Neural cell (in vitro differentiated cells): Measurements from ENCODE around the gene ABRACL. TPM values are rescaled to one million over a fixed set of nuclear protein-coding genes. Genes with fewer than 3 reads are reported as not detected.

ENCODE experiments used
- H2AFZ ChIP-seq: fragments of 200-600, 300-800 bp; sonication (generic), shearing (Covaris generic); 2 replicates; pipeline ENCODE4 v1.6.0; 2014; ENCODE audit warnings: low read depth, mild to moderate bottlenecking, antibody characterized with exemption, low read length, moderate library complexity
- H3F3A ChIP-seq: fragments of 200-600 bp; shearing (Covaris generic); 2 replicates; pipeline ENCODE4 v1.6.1; 2016; ENCODE audit warnings: mild to moderate bottlenecking, moderate library complexity, mixed read lengths, antibody characterized with exemption, low read length; ENCODE audit not compliant: insufficient read depth, poor library complexity, severe bottlenecking
- H3K27ac ChIP-seq: fragments of 200-600, 300-800 bp; sonication (generic), shearing (Covaris generic); 2 replicates; pipeline ENCODE4 v1.5.1; 2014; ENCODE audit warnings: mild to moderate bottlenecking, low read length, moderate library complexity
- H3K27me3 ChIP-seq: fragments of 300-800, 200-600 bp; sonication (generic), shearing (Covaris generic); 2 replicates; pipeline ENCODE4 v1.6.0; 2014; ENCODE audit warnings: mild to moderate bottlenecking, low read depth, low read length, moderate library complexity; ENCODE audit not compliant: insufficient read depth
- H3K36me3 ChIP-seq: fragments of 300-800, 200-600 bp; sonication (generic), shearing (Covaris generic); 2 replicates; pipeline ENCODE4 v1.5.1; 2014; ENCODE audit warnings: mild to moderate bottlenecking, antibody characterized with exemption, low read length, moderate library complexity; ENCODE audit not compliant: insufficient read depth
- H3K4me2 ChIP-seq: fragments of 300-800, 200-600 bp; sonication (generic), shearing (Covaris generic); 2 replicates; pipeline ENCODE4 v1.6.0; 2014; ENCODE audit warnings: mild to moderate bottlenecking, low read length
- H3K4me3 ChIP-seq: fragments of 300-800, 200-600 bp; sonication (generic), shearing (Covaris generic); 2 replicates; pipeline ENCODE4 v1.5.1; 2014; ENCODE audit warnings: mild to moderate bottlenecking, low read length, moderate library complexity
- H3K79me2 ChIP-seq: fragments of 200-600 bp; shearing (Covaris generic); replicated peaks from 2 replicates; pipeline ENCODE4 v1.6.0; 2014; ENCODE audit warnings: mild to moderate bottlenecking, low read length, moderate library complexity; ENCODE audit not compliant: insufficient read depth
- H3K9ac ChIP-seq: fragments of 300-800, 200-600 bp; sonication (generic), shearing (Covaris generic); 2 replicates; pipeline ENCODE4 v1.6.1; 2016; ENCODE audit warnings: mild to moderate bottlenecking, low read length, mixed read lengths
- H3K9me2 ChIP-seq: fragments of 200-600 bp; shearing (Covaris generic); 2 replicates; pipeline ENCODE4 v1.6.1; 2016; ENCODE audit warnings: mild to moderate bottlenecking, low read length, mixed read lengths; ENCODE audit not compliant: insufficient read depth
- H3K9me3 ChIP-seq: fragments of 200-600, 300-800 bp; sonication (generic), shearing (Covaris generic); 2 replicates; pipeline ENCODE4 v1.6.1; 2016; ENCODE audit warnings: mild to moderate bottlenecking, mixed run types, low read length, moderate library complexity, mixed read lengths
- H4K20me1 ChIP-seq: fragments of 200-600 bp; shearing (Covaris generic); 2 replicates; pipeline ENCODE4 v1.6.1; 2016; ENCODE audit warnings: mild to moderate bottlenecking, mixed run types; ENCODE audit not compliant: insufficient read depth
- CTCF ChIP-seq: fragments of 450-650 bp; IDR thresholded peaks from 2 replicates; pipeline ENCODE4 v1.5.1; 2014; ENCODE audit warnings: antibody characterized with exemption, mild to moderate bottlenecking, moderate library complexity; ENCODE audit not compliant: poor library complexity, severe bottlenecking
- EP300 ChIP-seq: fragments of 450-650 bp; conservative IDR thresholded peaks from 2 replicates; pipeline ENCODE4 v1.6.1; 2014; ENCODE audit warnings: antibody characterized with exemption, mild to moderate bottlenecking, moderate library complexity; ENCODE audit not compliant: poor library complexity, severe bottlenecking
- EZH2 ChIP-seq: fragments of 200-600, 300-800 bp; shearing (Covaris generic), sonication (generic); IDR thresholded peaks from 2 replicates; pipeline ENCODE4 v1.6.1; 2014; ENCODE audit warnings: antibody characterized with exemption, low read length, borderline replicate concordance, mild to moderate bottlenecking; ENCODE audit not compliant: insufficient read depth, poor library complexity, severe bottlenecking
- MXI1 ChIP-seq: fragments of 450-650 bp; conservative IDR thresholded peaks from 2 replicates; pipeline ENCODE4 v1.6.1; 2014; ENCODE audit warnings: antibody characterized with exemption, mild to moderate bottlenecking; ENCODE audit not compliant: poor library complexity, severe bottlenecking
- POLR2AphosphoS5 ChIP-seq: IDR thresholded peaks from 2 replicates; pipeline ENCODE4 v1.6.1; 2012
- RAD21 ChIP-seq: fragments of 450-650 bp; conservative IDR thresholded peaks from 2 replicates; pipeline ENCODE4 v1.6.1; 2014; ENCODE audit warnings: antibody characterized with exemption, mild to moderate bottlenecking, moderate library complexity
- REST ChIP-seq: IDR thresholded peaks from 2 replicates; pipeline ENCODE4 v1.6.1; 2012; ENCODE audit warnings: borderline replicate concordance
- SMC3 ChIP-seq: fragments of 450-650 bp; conservative IDR thresholded peaks from 2 replicates; pipeline ENCODE4 v1.6.1; 2014; ENCODE audit warnings: antibody characterized with exemption, mild to moderate bottlenecking, moderate library complexity; ENCODE audit not compliant: poor library complexity
- TAF1 ChIP-seq: IDR thresholded peaks from 2 replicates; pipeline ENCODE4 v1.6.1; 2012; ENCODE audit warnings: low read depth
- polyA plus RNA-seq: library from polyadenylated mRNA; depleted of rRNA; stranded (reverse); fragments of >200 nt; gene quantifications from 2 replicates; pipeline ENCODE4 v1.2.3, GENCODE V29; 2014

ABRACL gene
- polyA plus RNA-seq, 1 donor from 2014 or later: 201 TPM

GRCh38 chr6:139011980-139012379 is 16.6 kb upstream of the ABRACL start:
- Histone ChIP-seq H3K36me3 (no peaks in the 10 kb centered on the region), H3K4me3 (no peak overlapping the region), H3K4me2 (no peak overlapping the region), H4K20me1 (no peaks in the 10 kb centered on the region), H3K27ac (no peak overlapping the region), H2AFZ (no peak overlapping the region), H3K27me3 (no peaks in the 10 kb centered on the region), H3K79me2 (no peaks in the 10 kb centered on the region), H3F3A (no peaks in the 10 kb centered on the region), H3K9me3 (no peaks in the 10 kb centered on the region), H3K9ac (no peak overlapping the region), H3K9me2 (no peaks in the 10 kb centered on the region)
- TF ChIP-seq EP300: no peak
- TF ChIP-seq EZH2: no peak
- no peak for TF ChIP-seq RAD21
- no peak for TF ChIP-seq POLR2AphosphoS5
- TF ChIP-seq MXI1: no peak
- no peak for TF ChIP-seq TAF1
- TF ChIP-seq REST: no peak

- TF ChIP-seq EZH2 (no peak), MXI1 (no peak), TAF1 (no peak), RAD21 (no peak), EP300 (no peak), POLR2AphosphoS5 (no peak), SMC3 (no peak), CTCF (no peak), REST (no peak)
- H3F3A ChIP-seq: no peaks in the 10 kb centered on the region
- H2AFZ ChIP-seq: no peak overlapping the region
These were observed 15.3 kb upstream of the ABRACL start for GRCh38 chr6:139013185-139013800.

More at GRCh38 chr6:139013185-139013800, 15.3 kb upstream of the ABRACL start:
- no peak overlapping the region for H3K4me2 ChIP-seq
- no peaks in the 10 kb centered on the region for H3K27me3 ChIP-seq
- H4K20me1 ChIP-seq: no peaks in the 10 kb centered on the region
- no peaks in the 10 kb centered on the region for H3K36me3 ChIP-seq
- H3K9me3 ChIP-seq: no peaks in the 10 kb centered on the region
- H3K4me3 ChIP-seq: no peak overlapping the region
- H3K9ac ChIP-seq: no peak overlapping the region
- H3K79me2 ChIP-seq: no peaks in the 10 kb centered on the region
- H3K27ac ChIP-seq: no peak overlapping the region
- H3K9me2 ChIP-seq: no peaks in the 10 kb centered on the region
